GM18505 (cell line): ENCODE measurements around the gene BTBD2.
A peak's percentile ranks its signal among the peaks of the same experiment; 100 is the strongest.
"Not testable (repeated sequence)": the region's sequence is repeated elsewhere in the genome, so short reads cannot be mapped to it uniquely, and the experiment has no call there.

Experiments used
- ATAC-seq: cut with Tn5 transposase; IDR thresholded peaks from one replicate; pipeline ENCODE4 v1.9.1; 2021; ENCODE audit not compliant: unreplicated experiment
- POLR2A ChIP-seq: IDR thresholded peaks from 4 replicates; pipeline ENCODE4 v1.6.1; 2011; ENCODE audit warnings: borderline replicate concordance; ENCODE audit not compliant: insufficient read depth, insufficient read length; ENCODE audit errors: extremely low read depth

BTBD2 gene

GRCh38 chr19:2039959-2040646, 24.6 kb upstream of the BTBD2 start:
- peak; percentile 43 for TF ChIP-seq POLR2A
- ATAC-seq, result no peak

- ATAC-seq, result no peak
- TF ChIP-seq POLR2A, result no peak
Observed at GRCh38 chr19:2039089-2039958, 23.8 kb upstream of the BTBD2 start.

DNA sequence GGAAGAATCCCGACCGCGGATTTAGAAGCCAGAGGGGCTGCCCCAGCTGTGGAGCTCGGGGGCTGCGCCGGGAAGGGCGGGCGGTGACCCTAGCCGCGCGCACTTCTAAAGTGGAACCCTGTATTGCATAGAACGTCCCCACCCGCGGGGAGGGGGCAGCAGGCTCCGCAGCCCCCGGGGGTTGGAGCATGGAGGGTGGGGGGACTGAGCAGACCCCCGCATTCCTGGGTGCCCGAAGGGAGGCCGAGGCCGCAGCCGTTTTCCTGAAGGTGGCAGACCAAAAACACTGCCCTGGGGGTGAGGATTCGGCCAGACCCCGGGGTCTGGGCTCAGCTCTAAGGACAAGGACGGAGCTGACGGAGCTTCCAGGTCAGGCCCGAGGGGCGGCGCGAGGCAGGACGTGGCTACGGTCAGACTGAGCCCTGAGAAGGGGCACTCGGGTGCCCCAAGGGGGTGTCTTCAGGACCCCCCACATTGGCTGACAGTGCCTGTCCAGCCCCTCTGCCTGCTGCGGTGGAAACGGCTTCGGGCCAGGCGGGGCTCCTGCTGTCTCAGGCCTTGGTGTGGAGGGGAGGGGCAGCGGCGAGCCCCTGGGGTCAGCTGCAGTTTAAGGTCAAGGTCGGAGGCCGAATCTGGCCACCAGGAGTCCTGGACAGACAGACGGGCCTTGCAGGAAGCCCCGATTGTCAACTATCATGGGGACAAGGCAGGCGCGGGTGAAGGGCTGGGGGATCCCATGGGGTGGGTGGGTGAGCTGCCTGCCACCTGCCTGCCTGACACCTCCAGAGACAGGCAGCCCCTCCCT, 23.0 kb upstream of the BTBD2 start:
- no peak for ATAC-seq
- no peak for TF ChIP-seq POLR2A

GRCh38 chr19:2037651-2038255, 22.2 kb upstream of the BTBD2 start:
- TF ChIP-seq POLR2A, result no peak
- ATAC-seq, result no peak

DNA sequence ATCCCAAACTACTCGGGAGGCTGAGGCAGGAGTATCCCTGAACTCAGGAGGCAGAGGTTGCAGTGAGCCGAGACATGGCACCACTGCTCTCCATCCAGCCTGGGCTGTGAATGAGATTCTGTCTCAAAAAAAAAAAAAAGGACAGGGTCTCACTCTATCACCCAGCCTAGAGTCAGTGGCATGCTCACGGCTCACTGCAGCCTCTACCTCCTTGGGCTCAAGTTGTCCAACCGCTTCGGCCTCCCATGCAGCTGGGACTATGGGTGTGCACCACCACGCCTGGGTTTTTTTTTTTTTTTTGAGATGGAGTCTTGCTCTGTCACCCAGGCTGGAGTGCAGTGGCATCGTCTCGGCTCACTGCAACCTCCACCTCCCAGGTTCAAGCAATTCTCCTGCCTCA, 20.9 kb upstream of the BTBD2 start:
- no peak for TF ChIP-seq POLR2A
- no peak for ATAC-seq

GRCh38 chr19:2035590-2035991, 20.1 kb upstream of the BTBD2 start:
- no peak for ATAC-seq
- no peak for TF ChIP-seq POLR2A

- no peak for TF ChIP-seq POLR2A
- no peak for ATAC-seq
Observed at GRCh38 chr19:2034729-2035589, 19.4 kb upstream of the BTBD2 start.

DNA sequence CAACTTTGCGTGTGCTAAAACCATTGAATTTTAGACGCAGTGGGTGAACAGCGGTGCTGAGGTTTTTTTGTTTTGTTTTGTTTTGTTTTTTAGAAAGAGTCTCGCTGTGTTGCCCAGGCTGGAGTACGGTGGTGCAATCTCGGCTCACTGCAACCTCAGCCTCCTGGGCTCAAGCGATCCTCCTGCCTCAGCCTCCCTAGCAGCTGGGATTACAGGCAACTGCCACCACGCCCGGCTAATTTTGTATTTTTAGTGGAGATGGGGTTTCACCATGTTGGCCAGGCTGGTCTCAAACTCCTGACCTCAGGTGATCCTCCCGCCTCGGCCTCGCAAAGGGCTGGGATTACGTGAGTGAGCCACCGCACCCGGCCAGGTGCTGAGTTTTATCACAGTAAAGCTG, 18.7 kb upstream of the BTBD2 start:
- ATAC-seq, result not testable (repeated sequence)

DNA sequence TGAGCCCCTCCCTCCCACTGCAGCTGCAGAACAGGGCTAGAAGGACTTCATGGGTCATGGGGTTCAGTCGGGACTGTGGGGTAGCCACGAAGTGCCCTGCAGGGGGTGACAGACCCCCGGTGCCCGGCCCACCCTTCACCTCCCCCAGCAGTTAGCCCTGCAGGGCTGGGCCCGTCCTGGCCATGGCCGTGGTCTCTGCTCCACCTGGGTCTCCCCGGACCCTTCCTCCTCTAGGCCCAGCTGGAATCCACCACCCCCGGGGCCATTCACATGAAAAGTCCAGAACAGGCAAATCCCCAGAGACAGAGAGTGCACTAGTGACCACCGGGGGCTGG, 18.3 kb upstream of the BTBD2 start:
- TF ChIP-seq POLR2A, result no peak
- ATAC-seq, result no peak

DNA sequence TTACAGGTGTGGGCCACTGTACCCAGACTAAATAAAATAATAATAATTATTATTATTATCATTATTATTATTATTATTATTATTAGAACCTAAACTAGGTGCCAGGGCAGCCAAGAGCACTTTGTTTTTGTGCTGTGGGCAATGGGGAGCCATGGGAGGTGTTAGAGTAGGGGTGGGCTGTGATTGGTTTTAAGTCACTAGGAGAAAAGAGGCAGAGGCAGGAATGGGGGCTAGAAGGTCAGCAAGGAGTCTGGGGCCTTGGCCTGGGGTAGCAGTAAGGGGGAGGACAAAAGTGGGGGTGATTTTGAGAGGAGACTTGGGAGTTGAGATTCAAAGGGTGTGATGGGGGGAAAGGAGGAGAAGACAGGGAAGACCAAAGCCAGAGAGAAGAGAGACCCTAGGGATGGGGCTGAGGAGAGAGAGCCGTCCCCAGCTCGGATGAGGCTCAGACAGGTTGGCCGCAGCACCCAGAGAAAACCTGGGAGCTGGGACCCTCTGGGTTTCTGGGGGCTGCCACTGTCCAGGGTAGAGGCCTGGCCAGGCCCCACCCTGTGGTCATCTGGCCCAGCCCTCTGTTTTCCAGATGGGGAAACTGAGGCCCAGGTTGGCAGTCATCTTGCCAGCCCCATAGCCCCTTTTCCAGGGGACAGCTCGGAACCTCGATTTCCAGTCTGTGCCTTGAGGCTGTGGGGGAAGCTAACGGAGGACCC, 17.8 kb upstream of the BTBD2 start:
- no peak for ATAC-seq

DNA sequence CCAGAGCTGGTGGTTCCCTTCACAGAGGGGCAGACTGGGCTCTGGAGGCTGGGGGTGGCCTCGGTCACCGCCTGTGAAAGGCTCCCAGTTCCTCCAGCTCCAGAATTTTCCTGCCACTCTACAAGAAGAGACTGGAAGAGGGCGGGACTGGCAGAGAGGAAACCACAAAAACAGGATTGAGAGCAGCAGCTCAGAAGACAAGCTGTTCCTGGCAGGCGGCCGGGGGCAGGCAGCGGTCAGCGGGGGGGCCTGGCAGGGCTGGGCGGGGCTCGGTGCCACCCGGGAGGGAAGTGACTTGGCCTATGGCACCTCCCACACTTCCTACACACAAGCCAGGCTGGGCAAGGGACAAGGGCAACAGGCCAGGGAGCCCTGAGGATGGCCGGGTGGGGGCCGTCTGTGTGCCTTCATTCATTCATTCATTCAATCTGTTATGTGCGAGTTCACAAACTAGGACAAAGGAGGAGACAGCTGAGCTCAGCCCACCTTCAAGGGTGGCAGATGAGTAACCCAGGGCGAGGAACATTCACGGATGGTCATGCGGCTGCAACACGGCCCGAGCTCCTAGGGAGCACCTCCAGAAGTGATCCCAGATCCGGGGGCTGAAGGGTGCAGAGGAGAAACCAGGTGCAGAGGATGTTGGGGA, 16.9 kb upstream of the BTBD2 start:
- no peak for TF ChIP-seq POLR2A
- no peak for ATAC-seq

More for the DNA sequence above, 17.8 kb upstream of the BTBD2 start:
- TF ChIP-seq POLR2A, result no peak
